Gastrocnemius medialis (tissue), 4 donors: ENCODE data around the gene FSCB.

Source experiments
- CTCF ChIP-seq, 5 experiments: fragments of 450-650 bp in 3 of 5; fragments of 200-600 bp in 2 of 5; sonication (generic) in 2 of 5; IDR thresholded peaks in 4 of 5; conservative IDR thresholded peaks in 1 of 5; 1 replicate in 4 of 5; 2 replicates in 1 of 5; pipeline ENCODE4 v1.5.1; 2016 to 2019; ENCODE audit warnings: antibody characterized with exemption in 5 of 5, mild to moderate bottlenecking in 3 of 5, moderate library complexity in 3 of 5
- POLR2A ChIP-seq, 2 donors: fragments of 450-650 bp; IDR thresholded peaks; one replicate each; pipeline ENCODE4 v1.6.1; 2017; ENCODE audit warnings: antibody characterized with exemption in 2 of 2, mild to moderate bottlenecking in 2 of 2, moderate library complexity in 2 of 2

- TF ChIP-seq CTCF (IDR thresholded peaks at IDR 0.05 in 4 of 5, conservative IDR thresholded peaks at IDR 0.05 in 1 of 5) (no peak), POLR2A (IDR thresholded peaks at IDR 0.05) (no peak)
Observed at GRCh38 chr14:44530475-44530874, 23.4 kb upstream of the FSCB start.
